Sciatic nerve (tissue), 2 donors: ENCODE results near the gene CRIM1. TPM values are rescaled to one million over a fixed set of nuclear protein-coding genes. Genes with fewer than 3 reads are reported as not detected.

Experiments
- ATAC-seq: fragments of 200-7000 bp; cut with Tn5 transposase; one replicate; pipeline ENCODE4 v1.9.1; 2020; ENCODE audit warnings: mild to moderate bottlenecking, moderate library complexity
- DNase-seq: peaks from one replicate; pipeline ENCODE4 v3.0.0-alpha.2; 2020; ENCODE audit warnings: low spot score
- intact Hi-C: fragments of 100-400 bp; cut with DNase I; formaldehyde crosslinking; loops from one replicate; pipeline ENCODE4 v1.14.2; 2022
- total RNA-seq: library from RNA; stranded (reverse); fragmentation: NEBNext Ultra II Directional; extraction: Animal tissue kit (Norgen Biotek cat#: 25700); gene quantifications from one replicate; pipeline ENCODE4 v1.2.1, GENCODE V29; 2021
- donor health status: DM: no; HTN: no; CAD: no.
- donor health status: DM: no; HTN: no; CAD: no.

Gene CRIM1
- total RNA-seq, 1 donor from 2014 or later = 209 TPM

DNA sequence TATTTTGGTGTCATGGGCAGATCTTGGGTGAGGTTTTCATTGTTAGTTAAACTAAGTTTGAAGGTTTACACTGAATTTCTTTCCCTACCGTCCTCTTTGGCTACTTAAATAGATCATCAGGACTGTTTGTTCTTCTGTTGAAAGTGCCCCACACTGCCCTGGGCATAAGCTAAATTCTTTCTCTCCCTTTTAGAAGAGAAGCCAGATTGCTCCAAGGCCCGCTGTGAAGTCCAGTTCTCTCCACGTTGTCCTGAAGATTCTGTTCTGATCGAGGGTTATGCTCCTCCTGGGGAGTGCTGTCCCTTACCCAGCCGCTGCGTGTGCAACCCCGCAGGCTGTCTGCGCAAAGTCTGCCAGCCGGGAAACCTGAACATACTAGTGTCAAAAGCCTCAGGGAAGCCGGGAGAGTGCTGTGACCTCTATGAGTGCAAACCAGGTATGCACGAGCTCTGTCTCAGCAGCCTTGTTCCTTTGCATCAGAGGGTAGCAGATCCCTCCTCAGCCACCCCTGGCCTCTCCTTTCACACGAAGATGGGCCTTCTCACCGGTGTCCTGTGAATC lies 85.6 kb downstream of the CRIM1 start:
- intact Hi-C loops = no loop called here
- ATAC-seq = no peak
- DNase-seq = no peak

DNA sequence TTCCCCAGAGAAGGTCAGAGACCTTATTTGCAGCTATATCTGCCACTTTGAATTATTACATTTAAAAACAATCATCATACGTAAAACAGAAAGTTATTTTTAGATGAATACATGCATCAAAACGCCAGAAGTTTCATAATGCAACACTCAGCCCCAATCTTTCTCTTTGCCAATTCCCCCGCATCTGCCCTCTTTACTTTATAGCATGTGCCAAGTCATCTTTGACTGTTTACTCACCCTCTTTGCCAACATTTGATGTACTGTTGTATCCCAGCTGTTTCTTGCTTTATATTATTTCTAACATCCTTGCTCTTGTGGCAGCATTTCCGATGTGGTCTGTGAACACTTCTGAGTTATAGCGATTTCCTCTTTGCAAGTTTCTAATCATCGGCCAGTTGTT lies 86.2 kb downstream of the CRIM1 start:
- DNase-seq (no peak), ATAC-seq (no peak)
- intact Hi-C loops = no loop called here

DNA sequence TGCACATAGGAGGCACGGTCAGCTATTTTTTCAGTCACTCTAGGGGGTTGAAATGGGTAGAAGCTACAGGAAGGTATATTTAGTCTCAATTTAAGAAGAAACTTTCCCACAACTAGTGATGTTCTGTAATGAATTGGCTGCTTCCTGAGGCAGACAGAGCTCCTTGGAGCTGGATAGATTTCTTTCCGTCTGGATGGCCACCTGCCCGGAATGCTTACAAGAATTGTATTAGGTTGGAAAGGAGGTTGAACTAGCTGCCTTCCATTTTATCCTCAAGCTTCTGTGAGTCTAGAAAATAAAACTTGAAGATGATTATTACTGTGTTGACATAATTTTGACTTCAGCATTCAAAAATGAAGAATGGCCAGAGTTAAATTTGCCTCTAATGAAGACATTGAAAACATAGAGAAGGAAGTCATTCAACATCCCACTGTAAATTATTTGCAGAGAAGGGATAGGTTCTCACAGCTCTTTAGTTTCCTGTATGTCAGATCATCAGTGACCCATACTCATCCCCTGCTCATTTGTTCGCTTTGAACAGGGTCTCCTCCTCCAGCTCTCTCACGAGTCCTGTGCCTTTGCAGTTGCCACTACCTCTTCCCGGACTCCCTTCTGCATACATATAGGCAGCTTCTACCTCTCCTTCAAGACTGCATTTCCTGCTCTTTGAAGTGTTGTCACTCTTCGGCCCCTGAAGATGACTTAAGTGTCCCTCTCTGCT lies 88.8 kb downstream of the CRIM1 start:
- intact Hi-C loops = no loop called here
- DNase-seq (no peak), ATAC-seq (no peak)

DNA sequence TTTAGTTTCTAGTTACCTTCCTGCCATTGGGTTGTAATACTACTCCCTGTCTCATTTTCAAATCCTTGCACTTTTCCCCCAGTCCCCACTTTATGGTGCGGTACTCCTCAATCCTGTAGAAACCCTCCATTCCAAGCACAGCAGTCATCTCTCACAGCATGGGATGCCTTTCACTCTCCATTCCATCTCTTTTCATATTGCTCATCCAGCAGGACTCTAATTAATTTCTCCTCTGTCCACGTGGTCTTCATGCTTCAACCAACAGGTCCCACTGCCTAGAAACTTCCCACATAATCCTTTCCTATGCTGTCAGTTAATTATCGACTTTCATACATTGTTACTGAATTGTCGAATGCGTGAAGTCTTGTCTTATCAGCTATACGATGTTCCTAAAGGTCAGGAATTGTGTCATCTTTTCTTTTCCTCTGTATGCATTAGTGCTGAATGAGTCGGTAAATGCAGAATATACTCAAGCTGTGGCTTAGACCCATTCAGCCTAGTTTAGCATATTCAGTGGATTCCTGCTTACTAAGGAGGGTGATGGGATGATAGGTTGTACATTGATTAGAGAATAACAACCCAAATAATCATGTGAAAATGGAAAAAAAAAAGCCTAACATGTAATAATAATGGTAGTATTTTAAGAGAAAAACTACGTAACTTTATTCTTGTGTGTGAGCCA lies 89.7 kb downstream of the CRIM1 start:
- DNase-seq (no peak), ATAC-seq (no peak)
- intact Hi-C loops = no loop called here

DNA sequence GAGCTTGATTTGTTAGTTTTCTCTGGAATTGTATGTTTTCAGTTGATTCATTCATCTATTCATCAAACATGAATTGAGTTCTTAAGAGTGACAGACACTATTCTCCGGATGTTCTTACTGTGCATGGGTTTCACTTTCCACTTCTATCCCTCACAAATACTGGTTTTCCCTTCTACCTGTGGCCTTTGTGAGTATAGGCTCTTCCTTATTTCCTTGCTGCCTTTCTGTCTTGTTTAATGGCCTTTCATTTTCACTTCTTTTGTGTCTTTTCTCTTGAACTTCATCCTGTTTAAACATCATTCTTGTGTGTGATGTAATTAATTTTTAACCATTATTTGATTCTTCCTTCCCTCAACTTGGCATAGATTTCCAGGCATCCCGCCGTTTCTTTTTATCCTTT lies 90.7 kb downstream of the CRIM1 start:
- DNase-seq (no peak), ATAC-seq (no peak)

DNA sequence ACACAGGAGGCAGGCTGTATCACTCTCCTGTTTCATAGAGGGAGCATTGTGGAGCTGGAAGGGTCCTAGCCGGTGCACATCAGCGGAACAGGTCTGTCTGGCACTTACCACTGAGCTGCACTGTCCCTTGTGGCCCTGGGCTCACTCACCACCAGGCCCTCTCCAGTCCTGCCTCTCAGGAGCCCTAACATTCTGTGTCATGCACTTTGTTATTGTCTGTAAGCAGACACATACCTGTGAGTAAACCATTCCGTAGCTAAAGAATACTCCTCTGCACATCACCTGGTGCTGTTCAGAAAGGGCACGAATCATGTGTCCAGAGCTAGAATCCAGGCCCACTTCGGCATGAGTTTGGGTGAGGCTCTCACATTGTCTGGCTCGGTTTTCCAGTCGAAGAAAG lies 93.6 kb downstream of the CRIM1 start:
- intact Hi-C loops = no loop called here
- no peak for DNase-seq
- ATAC-seq = no peak

More for the DNA sequence above, 90.7 kb downstream of the CRIM1 start:
- intact Hi-C loops = no loop called here

DNA sequence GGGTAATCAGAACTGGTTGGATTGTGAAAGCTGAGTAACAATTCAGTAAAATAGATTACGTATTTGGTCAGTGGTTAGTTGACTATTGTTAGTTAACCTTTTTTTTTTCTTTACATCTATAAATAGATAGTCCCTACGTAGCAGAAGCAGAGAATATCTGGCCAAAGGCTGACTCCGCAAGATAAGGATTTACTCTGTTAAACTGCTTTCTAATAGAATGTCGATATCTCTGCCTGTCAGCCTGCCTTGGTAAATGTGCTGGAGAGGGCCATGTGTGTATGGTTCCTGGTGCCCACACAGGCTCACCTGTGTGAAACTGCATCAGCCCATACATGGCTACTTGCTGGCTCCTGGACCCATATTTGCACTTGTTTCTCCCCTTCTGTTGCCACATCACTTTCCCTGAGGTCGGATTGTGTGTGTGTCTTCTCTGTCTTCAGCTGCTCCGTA lies 94.4 kb downstream of the CRIM1 start:
- no peak for ATAC-seq
- intact Hi-C loops = no loop called here

DNA sequence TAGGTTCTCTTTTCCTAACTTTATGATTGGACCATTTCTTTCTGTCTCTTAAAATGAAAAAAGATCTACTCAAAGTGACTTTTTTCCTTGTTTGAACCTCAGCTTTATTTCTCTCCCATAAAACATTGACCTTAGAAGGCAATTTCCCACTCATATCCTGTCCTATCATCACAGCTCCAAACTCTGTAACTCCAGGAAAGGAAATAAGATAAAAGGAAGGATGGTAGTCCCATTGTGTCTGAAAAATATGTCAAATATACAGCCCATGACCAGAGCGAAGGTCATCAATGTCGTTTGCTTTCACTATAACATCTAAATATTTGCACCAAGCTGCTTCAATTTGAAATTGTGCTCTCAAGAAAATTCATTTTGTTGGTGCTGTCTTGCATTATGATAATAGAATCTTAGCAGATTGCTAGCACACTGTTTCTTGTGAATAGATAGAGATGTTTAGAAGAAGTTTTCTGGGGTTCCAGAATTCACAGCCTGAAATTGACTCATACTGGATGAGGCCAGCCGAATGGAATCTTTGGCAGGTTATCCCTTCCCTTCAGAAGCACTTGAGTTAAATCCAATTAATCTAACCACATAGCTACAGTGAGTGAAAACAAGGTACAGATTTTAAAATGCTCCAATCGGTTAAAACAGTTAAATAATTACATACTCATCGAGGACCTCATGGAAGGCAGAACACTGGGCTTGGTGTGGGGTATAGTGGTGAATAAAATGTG lies 95.1 kb downstream of the CRIM1 start:
- ATAC-seq = peak; percentile 54
- DNase-seq = no peak

More for the DNA sequence above, 94.4 kb downstream of the CRIM1 start:
- DNase-seq = no peak

DNA sequence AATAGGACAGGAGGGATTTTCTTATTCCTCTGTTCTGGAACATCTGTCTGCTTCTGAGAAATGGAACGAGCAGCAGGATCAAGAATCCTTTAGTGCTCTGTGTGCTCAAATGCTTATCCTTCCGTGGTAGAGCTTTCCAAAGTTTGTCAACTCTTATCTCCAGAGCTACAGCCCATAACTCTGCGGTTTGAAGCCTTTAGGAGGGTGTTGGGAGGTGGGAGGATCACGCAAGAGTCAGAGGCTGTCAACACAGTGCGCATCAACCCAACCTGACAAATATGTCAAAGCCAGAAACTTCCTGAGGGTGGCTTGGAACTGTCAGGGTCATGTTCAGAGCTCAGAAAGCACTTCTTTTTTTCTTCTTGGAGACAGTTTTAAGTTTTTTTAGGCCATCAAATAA lies 95.9 kb downstream of the CRIM1 start:
- ATAC-seq (no peak), DNase-seq (no peak)
- intact Hi-C loops = no loop called here

More for the DNA sequence above, 95.1 kb downstream of the CRIM1 start:
- intact Hi-C loops = no loop called here

DNA sequence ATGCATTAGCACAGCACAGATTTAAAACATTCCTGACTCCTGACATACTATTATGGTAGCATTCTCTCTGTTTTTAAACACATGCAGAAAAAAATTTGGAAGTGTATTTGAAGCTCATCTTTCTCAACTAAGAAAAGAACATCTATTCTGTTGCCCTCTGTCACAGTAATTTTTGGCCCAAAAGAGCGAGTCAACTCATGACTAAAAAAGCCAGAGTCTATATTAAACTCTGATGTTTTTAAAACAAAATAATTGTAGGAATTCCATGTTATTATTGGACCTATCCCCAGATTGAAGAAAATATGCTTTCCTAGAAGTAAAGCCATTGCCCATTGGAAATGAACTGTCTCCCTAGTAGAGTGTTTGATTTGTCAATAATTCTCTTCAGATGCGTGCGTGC lies 96.7 kb downstream of the CRIM1 start:
- intact Hi-C loops = no loop called here
- peak; percentile 67 for ATAC-seq
- DNase-seq = no peak

DNA sequence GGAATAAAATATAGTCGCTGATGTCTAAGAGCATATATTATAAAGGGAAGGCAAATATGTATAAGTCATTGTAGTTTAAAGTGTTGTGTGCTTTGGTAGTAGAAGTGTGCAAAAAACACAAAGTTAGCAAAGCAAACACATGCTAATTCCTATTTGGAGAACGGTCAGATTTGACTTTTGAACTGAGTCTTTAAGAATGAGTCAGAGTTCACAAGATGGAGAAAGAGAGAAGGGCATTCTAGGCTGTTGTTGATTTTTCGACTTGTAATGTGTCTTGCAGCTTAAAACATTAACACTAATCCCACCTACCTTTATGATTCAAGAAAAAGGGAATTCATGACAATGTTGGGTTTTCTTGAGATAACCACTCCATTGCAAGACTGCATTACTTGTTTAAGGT lies 98.1 kb downstream of the CRIM1 start:
- intact Hi-C loops = no loop called here
- no peak for DNase-seq
- ATAC-seq = no peak

DNA sequence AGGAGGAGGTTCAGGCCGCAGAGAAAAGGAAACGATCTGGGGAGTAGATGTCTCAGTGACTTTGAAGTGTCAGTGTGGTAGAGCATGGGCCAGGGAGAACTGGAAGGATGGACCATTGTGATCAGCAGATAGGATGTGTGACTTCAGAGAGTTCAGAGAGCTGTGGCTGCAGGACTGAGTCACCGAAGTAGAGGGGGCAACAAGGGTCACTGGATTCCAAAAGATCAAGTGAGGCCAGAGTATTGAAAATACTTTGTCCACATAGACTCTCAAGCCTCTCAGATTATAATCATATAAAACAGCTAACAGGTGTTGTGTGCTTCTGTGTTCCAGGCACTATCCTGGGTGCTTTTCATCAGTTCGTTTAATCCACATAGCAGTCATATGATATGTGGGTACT lies 99.4 kb downstream of the CRIM1 start:
- DNase-seq = no peak
- no peak for ATAC-seq
- intact Hi-C loops = no loop called here

DNA sequence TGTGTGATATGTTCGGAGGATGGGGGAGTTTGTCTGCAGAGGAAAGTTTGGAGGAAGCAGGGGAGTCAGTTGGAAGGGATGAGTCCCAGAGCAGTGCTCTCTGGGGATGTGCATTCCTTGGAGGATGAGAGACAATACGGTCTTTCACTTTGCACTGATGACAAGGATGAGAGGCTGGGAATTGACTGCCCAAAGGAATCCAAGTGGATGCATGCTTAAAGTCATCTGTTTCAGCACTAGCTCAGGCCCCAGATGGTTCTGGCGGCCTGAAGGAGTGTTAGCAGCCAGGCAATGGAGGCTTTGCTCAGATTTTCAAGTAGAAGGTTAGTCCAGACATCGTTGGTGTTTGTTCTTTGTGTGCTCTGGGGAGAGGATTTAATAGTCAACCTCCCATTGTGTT lies 100.2 kb downstream of the CRIM1 start:
- intact Hi-C loops = no loop called here
- DNase-seq (no peak), ATAC-seq (peak; percentile 35)

DNA sequence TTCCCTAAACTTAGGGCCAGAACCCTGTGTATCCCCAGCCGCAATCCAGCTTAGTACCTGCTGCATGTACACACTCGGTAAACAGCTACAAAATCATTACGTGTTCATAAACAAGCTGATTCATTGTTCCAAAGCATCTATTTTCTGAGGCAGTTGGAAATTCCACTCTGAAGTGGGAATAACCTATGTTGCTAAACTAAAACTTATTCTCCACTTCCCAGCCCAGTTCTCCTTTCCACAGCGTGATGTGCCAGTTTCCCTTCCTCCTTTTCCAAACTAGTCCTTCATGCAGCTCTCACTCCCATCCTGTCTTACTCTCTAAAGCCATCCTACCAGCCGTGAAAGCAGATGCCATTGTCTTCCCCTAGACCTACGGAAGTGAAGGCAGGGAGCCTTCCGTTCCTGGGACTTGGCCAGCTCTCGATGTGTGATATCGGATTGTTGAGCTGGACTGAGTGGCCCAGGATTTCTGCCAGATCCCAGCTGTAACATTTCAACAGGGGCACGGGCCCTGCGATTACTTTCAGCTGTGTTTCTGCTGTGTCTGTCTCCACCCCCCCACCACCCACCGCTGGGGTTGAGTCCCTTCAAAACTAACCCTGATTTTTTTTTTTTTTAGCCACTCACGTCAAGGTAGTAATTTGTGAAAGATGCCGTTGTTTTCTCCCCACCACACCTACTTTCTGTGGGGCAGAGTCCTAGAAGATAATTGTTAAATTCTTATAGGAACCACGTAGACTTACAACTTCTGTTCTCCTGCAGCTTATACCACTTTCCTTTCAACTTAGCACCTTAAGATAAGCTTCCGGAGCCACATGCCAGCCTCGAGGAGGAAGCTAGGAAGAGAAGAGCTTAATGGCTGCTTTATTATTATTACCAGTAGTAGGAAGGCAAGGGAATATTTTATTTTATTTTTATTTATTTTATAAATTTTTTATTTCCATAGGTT lies 100.9 kb downstream of the CRIM1 start:
- ATAC-seq = peak; percentile 69
- peak; percentile 66 for DNase-seq
- intact Hi-C loops = no loop called here

DNA sequence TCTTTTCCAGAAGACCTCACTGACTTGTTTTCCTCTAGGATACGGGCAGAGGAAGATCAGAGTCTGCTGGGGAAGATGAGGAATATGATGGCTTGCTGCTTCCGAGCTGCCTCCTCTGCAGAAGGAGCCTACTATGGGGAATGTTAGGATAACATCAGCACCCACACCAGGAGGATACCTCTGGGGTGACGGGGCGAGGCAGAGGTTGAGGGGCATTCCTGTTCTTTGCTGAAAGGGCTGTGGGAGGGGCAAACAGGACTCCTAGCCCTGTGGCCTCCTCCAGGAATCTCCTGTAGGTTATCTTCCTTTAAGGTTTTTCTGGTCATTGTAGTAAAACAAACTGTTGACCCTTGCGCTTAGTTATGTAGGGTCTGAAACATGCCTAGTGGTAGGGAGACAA lies 102.5 kb downstream of the CRIM1 start:
- intact Hi-C loops = no loop called here
- ATAC-seq (no peak), DNase-seq (no peak)

DNA sequence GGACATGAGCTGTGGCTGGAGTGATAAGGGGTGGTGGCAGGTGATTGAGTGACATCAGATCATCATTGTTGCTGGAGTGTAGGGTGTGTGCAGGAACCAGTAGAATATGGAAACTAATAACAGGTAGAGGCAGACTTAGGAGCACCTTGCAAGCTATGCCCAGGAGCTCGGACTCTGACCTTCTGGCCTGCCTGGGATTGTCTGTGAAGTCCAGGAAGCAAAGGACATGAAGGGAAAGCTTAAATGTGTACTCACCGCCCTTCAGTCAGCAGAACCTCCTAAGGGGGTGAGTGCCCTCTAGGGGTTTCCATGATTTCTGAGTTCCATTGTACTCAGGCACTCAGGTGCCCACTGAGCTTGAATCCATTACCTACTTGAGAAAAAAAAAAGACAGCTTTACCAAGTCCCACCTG lies 104.2 kb downstream of the CRIM1 start:
- intact Hi-C loops = no loop called here
- DNase-seq (no peak), ATAC-seq (no peak)

DNA sequence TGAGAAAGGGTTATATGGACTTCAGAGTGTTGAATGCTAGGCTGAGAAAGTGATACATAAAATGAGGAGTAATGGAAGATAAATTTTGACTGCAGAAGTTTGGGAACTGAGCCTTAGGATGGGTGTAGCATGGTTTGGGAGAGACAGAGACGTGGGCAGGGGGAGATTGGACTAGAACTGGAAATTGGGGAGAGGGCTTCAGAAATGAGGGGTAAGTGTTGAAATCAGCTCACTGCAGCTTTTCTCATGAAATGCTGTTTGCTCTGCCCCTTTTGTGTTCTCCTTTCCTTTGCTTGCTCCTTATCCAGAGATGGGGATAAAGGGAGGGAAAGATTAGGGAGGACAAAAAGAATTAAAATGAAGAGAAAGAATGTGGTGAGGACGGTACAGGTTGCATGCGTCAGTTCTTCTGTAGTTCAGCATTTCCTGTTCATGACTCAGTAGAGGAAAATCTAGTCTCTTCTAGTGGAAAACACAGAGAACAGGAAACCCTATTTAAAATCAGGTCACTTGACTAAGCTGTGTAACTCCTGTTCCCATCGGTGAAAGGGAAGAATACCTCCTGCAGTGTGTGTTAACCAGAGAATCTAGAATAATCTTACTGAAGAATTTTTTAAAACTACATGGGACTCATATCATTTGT lies 105.6 kb downstream of the CRIM1 start:
- ATAC-seq (peak; percentile 54), DNase-seq (no peak)
- intact Hi-C loops = no loop called here

DNA sequence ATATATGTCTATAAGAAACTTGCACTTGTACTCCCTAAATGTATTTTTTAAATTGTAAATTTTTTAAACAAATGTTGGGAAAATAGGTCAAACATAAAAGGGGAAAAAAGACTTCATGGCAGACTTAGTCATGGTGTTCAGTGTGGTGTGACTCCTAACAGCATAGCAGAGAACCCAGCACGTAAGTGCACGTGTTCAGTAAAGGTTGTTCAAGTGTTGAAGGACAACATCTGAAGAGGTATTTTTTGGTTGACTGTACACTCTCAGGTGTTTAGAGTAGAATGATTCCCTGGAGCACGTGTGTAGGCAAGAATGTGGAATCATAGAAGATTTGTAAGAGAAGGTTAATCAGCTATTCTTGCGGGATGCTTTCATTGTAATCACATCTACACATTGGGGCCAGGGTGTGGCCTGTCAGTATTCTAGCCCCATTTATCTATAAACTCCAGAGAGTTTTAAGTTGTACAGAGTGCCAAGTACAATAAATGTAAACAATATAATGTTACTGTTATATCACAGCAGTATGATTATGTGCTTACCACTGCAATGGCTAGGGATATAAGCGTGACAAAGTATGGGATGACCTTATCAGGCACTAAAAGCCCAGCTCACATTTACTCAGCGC lies 106.8 kb downstream of the CRIM1 start:
- ATAC-seq = no peak
- intact Hi-C loops = no loop called here

More for the DNA sequence above, 106.8 kb downstream of the CRIM1 start:
- no peak for DNase-seq
